Hypothalamus (tissue), 51 donors: ENCODE measurements around the gene IGFBP5.
A peak's percentile ranks its signal among the peaks of the same experiment; 100 is the strongest.

Experiments
- DNase-seq, 51 donors: peaks; one replicate each; lab custom pipeline; 2025; lab: John Stamatoyannopoulos, UW

The IGFBP5 gene

DNA sequence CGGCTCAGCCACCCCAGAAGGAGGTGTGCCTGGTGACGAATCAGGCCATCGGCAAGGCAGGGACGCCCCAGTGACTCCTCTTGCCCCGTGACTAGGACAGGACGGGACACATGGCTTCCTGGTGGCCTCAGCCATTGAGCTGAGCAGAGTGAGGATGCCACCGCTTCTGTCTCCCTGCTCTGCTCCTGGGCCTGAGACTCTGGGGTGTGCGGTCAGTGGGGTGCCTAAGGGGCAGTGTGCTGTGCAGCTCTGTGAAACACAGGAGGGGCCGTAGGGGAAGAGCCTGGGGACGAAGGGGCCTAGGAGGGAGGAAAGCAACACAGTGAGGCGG is 24.3 kb downstream of the IGFBP5 start:
- DNase-seq = no peak

DNA sequence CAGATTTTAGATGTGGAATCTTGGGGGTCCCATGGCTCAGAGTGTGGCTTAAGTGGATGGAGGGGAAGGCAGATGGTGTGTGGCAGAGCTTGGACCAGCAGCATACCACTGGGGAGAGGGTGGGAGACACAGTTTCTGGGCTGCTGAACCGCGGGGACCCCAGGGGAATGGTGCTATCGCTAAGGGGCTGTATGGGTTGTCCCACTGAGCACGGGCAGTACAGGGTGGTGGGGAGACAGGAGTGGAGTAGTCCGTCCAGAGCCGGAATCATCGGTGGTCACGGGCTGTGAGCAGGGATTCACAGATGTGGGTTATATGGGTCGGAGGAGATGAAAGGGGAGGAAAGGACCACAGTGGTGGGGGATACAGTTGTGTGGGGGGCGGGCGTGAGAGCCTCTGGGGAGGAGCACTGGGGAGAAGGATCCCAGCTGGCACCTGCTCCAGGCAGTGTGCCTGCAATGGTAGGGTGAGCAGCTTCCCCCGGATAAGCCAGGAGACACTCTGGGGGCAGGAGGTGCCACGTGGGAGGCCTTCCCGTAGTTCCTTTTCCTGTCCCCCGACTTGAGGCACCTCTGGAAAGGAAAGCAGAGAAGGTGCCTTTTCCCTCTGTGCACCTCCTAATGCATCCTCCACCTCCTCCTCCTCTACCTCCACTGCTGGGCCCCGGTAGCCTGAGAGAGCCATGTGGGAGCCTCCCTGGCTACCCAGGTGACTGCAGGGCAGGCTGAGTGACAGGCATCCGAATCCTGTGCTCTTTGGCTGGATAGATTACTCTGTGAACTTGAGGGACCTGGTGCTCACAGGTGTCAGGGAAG is 24.9 kb downstream of the IGFBP5 start:
- DNase-seq = no peak

DNA sequence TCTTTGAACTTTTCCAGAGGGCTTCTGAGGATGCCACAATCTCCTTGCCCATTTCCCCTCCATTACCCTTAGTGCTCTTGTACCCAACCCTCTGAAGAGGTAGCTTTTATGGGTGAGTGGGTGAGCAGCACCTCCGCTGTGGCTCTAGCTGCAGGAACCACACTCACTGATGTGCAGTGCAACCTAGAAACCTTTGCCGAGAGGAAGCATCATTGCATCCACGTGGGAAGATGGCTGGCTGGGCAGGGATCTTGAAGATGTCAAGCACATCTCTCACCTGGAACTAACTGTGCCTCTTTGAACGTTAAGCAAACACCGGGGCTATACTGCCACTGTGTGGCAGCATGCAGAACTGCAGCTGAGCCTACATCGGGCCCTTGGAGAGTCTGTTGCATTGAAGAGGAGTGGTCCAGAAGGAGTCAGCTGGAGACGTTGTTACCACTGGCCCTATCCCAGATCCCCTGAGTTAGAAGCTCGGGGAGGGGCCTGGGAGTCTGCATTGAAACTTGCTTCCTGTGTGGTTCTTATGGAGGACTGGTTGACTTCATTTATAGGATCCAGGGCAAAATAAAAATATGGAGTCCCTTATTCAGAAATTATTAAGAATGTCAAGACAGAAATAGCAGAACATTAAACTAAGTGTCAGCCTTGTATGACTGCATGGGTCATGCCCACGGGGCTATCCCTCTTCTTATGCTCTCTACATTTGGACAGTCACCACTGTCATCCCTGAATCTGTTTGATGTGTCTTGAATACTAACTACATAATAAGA is 28.7 kb downstream of the IGFBP5 start:
- peak in 47 of 51 donors; percentile 6 to 83 (median 48) for DNase-seq

DNA sequence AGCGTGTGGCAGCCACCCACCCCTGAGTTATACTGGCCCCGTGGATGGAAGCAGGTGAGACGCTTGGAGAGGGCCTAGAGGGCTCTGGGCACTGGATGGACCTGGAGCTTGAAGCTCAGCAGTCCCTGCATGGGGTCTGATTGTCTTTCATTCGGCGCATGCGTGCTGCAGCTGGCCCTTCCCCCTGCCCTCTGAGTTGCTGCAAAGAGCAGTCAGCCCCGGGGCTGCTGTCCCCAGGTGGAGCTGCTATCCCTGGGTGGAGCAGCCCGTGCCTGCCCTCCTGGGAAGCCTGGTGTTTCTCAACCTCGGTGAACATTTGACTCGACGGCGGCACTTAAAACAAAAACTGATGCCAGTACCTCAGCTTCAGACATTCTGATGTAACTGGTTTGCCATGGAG is 29.6 kb downstream of the IGFBP5 start:
- no peak for DNase-seq

DNA sequence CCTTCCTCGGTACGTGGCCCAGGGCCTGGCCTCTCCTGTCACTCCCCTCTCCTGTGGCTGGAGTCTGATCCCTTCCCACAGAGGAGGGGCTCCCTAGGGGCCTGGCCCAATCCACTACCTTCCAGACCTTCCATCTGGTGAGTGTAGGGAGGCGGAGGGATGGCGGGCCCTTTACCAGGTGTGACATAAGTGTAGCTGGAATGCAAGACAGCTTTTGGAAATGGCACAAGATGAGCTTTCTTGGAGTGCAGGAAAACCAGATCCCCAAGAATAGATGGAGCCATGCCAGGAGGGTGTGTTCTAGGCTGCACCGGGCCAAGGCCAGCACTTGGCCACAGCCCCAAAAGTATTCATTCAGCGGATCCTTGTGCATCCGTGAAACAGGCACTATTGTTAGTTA is 30.1 kb downstream of the IGFBP5 start:
- DNase-seq = no peak

DNA sequence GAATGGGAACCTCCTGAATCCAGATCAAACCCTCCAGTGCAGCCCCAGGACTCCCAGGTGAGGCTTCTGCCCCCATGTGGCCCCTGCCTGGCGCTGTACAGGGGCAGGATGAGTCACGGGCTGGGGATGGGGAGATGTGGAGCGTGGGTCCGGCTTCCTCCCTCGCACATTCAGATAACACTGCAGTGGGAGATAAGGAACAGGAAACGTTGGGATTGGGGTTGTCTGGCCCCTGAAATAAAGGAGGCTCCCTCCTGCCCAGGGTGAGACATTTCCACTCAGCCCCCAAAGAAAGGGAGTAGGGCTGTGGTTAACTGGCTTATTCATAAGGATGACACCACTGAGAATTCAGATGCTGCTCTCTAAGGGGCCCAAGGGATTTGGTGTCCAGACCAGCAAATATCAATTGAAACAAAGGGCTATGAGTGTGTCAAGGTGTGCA is 30.7 kb downstream of the IGFBP5 start:
- DNase-seq = no peak

DNA sequence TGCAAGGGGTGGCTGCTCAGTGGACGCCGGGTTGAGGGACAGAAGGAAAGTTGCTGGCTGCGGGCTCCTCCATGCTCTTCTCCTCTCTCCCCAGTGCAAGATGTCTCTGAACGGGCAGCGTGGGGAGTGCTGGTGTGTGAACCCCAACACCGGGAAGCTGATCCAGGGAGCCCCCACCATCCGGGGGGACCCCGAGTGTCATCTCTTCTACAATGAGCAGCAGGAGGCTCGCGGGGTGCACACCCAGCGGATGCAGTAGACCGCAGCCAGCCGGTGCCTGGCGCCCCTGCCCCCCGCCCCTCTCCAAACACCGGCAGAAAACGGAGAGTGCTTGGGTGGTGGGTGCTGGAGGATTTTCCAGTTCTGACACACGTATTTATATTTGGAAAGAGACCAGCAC is 31.5 kb downstream of the IGFBP5 start:
- no peak for DNase-seq

DNA sequence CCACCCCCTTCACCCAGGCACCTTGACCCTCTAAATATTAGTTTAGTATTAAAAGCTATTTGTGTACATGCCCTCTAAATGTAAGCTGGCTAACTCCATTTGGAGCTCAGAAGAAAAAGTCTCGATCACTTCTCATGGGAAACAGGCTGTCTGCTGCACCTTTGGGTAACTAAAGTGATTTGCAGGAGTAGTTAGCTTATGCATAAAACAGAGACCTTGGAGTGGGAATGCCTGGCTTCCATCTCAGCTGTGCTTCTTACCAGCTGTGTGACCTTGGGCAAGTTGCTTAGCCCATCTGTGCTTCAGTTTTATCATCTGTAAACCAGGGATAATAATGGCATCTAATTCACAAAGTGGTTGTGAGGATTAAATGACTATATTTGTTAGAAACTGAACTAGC is 32.2 kb downstream of the IGFBP5 start:
- DNase-seq = no peak

DNA sequence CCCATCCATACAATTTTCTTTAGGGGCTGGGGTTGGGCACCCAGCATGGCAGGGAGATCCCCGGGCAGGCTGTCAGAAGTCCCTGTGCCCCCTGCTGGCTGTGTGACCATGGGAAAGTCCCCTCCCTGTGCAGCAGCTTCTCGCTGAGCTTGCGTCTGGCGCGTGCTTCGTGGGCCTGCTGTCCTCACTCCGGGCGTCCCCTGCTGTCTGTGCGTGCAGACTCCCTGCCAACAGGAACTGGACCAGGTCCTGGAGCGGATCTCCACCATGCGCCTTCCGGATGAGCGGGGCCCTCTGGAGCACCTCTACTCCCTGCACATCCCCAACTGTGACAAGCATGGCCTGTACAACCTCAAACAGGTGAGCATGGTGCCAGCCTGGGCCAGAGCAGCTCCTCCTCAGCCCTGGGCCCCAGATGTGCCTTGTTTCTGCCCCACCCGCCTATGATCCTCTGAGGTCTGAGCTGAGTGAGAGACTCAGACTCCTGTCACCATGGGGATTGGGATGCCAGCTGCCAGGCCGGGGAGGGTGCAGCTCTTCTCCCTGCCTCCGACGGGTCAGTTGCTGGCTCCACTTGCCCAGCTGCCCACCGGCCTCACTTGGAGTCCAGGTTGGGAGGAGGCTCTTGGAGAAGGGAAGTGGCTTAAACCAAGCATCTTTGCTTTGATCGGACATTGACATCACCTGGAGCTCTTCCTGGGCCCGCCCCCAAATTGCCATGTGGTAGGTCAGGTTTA is 33.5 kb downstream of the IGFBP5 start:
- DNase-seq = peak in 7 of 51 donors; percentile 3 to 46 (median 9)

DNA sequence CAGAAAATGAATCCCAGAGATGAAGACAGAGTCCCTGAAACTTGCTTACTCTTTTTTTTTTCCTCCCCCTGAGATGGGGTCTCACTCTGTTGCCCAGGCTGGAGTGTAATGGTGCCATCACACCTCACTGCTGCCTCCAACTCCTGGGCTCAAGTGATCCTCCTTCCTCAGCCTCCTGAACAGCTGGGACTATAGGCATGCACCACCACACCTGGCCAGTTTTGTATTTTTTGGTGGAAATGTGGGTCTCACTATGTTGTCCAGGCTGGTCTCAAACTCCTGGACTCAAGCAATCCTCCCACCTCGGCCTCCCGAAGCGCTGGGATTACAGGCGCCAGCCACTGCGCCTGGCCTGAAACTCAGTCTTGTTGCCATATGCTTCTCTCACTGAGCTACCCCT is 34.3 kb downstream of the IGFBP5 start:
- DNase-seq = no peak

DNA sequence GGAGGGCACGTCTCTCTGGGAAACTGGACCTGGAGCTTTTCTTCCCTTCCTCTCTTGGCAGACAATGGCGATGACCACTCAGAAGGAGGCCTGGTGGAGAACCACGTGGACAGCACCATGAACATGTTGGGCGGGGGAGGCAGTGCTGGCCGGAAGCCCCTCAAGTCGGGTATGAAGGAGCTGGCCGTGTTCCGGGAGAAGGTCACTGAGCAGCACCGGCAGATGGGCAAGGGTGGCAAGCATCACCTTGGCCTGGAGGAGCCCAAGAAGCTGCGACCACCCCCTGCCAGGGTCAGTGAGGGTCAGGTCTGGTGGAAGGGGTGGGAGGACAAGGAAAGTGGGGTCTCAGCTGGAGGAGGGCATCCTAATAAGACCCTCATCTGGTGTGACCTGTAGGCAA is 34.9 kb downstream of the IGFBP5 start:
- DNase-seq = no peak

DNA sequence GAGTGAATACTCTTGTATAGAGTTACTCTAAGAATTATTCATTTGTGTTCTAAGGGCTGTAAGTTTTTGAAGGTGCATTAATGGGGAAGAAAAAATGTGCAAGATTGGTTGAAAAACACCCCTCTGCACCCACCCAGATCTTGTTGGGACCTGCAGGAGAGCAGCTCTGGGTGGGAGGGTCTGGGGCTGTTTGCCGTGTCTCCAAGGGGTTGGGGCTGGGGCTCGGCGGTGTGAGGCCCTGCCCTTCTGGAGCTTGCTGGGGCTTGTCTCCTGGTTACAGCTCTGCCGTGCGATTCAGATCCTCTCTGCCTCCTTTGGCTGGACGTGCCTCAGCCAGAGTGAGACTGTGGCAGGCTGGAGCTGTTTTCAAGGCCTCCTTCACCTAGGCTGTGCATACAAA is 36.1 kb downstream of the IGFBP5 start:
- DNase-seq = no peak

DNA sequence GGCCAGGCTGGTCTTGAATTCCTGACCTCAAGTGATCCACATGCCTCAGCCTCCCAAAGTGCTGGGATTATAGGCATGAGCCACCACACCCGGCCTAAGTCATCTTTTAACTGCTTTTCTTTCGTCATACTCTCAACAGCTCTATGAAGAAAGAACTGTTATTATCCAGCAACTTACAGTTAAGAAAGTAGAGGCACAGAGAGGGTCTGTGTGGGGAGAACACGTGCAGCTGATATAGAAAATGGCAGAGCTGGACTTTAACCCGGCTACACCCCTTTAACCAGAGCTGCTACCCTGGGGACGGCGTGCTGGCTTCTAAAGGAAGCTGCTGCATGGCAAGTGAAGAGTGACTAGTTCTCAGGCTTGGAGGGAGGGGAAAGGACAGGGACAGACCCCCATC is 36.6 kb downstream of the IGFBP5 start:
- DNase-seq = no peak

DNA sequence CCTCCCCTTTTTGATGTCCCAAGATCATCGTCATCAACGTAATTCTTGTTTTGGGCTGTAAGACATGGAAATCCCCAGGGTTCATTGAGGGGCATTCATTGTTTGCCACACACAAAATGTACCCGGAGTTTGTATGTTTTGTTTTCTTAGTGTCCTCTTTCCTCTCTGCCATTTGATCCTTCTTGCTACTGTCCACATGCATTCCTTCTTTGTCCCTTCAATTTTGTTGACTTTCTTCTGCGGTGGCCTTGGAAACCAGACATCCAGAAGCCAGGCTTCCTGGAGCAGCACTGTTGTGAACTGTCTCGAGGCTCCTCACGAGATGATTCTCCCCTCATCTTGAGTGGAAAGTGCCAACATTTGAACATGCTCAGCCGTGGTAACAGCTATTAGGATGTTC is 37.4 kb downstream of the IGFBP5 start:
- no peak for DNase-seq

DNA sequence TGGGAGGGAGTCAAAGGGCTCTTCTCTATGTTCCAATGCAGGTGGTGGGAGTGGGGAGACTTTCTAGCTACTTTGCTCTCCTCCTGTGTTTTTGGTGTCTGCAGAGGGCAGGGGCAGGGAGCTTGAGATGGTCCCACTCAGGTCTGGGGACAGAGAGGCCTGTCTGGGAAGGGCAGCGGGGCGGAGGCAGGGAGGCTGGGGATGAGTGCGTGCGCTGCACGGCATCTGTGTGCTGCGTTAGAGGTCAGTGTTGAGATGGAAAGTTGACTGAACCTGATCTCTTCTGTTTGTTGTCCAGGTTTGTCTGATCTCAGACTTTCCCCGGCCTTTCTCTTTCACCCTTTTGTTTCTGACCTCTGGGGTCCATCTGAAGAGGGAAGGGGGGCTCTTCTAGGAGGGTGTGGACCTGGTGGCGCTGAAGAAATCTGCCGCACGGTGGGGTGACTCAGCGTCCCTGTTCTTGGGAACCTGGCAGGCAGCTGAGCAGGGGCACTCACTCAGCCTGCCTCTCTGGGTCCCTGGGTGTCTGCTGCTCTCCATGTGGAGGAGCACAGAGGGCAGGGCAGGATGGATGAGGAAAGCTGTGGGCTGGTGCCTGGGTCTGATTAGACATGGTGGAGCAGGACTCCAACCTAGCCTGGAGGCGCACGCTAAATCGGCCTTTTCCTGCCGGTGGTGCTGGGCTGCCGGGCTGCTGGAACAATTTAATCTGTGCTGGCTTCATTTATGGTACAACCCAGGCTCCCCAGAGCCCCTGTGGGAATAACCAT is 38.1 kb downstream of the IGFBP5 start:
- DNase-seq = no peak

DNA sequence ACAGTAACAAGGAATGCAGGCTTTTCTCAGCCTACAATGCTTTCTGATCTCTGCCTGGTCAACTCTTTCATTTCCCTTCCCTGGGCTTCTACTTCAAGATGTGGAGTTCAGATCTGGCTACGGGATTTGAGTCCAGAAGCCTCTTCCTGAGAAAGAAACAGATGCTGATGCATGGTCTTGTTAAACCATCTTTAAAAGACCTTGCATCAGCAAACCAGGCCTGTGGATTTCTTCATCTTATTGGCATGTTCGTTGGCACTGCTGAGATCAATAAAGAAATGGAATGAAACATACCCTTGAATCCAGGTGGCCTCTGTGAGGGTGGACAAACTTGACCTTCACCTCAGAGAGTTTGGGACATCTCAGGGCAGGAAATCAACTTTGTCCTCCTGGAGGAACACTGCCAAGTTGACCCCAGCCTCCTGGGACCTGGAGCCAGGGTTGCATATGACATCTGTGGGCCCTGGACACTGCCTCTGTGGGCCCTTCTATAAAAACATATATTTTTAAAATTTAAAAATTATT is 40.8 kb downstream of the IGFBP5 start:
- no peak for DNase-seq

DNA sequence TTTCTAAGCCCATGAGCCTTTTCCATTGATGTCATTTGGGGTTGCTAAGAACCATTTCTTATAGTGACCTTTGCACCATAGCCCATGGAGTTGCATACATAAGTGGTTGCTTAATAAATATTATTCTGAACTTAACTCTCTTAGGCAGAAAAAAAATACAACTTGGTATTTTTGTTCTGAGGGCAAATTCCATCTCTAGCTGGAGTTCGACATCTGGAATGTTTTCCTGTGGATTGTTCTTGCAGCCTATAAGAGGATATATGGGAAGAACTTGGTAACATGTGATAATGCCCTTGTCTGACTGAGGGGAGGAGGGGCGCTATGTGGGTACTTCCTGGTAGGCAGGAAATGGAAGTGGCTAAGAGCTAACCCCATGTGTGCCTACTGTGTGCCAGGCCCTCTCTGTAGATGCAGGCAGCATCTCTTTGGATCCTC is 41.4 kb downstream of the IGFBP5 start:
- DNase-seq = no peak

DNA sequence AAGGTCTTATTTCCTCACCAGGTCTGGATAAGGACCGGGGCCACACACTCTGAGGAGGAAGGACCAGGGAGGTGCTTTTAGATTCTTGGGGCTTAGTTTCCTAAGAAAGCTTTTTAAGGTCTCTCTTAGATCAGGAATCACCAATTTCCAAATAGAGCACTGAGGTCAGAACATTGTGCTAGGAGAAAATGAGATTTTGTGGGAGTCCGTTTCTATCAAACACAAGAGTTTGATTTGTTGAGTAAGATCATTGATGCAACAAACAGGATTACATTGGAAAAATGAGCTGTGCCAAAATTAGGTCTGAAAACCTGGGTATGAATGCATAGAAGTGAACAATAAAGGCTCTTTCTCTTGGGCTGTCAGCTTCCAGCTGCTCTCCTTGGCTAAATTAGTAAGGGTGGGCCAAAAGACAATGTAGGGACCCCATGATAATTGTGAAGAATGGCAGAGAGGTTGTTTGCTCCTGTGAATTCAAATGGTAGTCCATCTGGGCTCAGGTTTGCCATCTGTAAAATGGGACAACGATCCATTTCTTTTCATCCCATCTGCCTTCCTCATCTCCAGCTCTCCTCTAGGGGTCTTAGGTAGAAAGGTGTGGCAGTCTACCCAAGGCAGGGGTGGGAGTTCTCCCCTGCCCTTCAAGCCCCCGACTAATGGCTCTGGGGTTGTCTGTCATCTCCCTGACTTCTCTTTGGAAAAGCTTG is 42.1 kb downstream of the IGFBP5 start:
- no peak for DNase-seq

DNA sequence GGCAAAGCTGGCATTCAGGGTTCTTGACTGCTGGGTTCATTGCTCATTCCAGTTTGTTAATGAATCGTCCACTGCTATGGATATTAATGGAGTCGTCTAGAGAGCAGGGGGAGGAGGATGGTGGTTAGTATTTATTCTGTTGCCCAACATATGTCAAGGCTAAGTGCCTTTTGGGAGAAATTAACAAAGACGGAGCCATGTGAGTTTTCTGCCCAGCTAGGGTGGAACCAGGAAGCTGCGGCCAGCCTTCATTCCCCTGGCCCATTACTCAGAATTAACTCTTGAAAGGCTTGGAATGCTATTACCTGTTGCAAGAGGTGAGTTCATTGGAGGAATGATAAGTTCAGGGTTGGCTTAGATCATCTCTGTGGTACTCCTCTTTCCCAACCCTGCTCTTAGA is 42.8 kb downstream of the IGFBP5 start:
- DNase-seq = no peak

DNA sequence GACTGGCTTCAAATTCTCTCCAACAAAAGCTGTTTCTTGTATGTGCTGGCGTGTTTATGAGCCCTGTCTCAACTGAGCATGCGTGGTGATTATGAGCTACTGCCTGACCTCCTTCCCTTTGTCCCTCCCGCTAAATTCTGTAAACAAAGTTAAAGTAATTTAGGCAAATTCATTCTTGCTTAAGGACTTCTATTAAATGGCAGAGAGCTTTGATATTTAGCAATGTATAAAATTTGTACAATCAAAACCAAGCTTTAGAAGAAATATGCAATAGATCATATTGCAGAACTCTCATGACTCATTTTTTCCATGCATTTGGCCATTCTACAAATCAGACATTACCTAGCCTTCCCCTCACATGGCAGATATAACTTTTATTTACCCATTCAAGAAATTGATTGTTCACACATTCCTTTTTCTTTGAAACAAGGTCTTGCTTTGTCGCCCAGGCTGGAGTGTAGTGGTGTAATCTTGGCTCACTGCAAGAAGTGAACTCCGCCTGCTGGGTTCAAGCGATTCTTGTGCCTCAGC is 43.9 kb downstream of the IGFBP5 start:
- no peak for DNase-seq
